Retinal pigment epithelial cell (primary cell): ENCODE measurements around the gene EHMT2.
"Not testable (repeated sequence)": the region's sequence is repeated elsewhere in the genome, so short reads cannot be mapped to it uniquely, and the experiment has no call there.

ENCODE experiments used
- DNase-seq: peaks from one replicate; pipeline ENCODE4 v3.0.0-alpha.2; 2010; ENCODE audit warnings: low read depth
- H3K4me3 ChIP-seq: 2 replicates; pipeline ENCODE4 v1.5.1; 2011; ENCODE audit warnings: mild to moderate bottlenecking, low read length, control low read depth, moderate library complexity
- CTCF ChIP-seq: conservative IDR thresholded peaks from 2 replicates; pipeline ENCODE4 v1.5.1; 2011; ENCODE audit warnings: low read depth, low read length, control low read depth, inconsistent platforms

The EHMT2 gene

GRCh38 chr6:31871046-31871659 is 26.3 kb downstream of the EHMT2 start:
- TF ChIP-seq CTCF = no peak
- no peak for DNase-seq
- no peak overlapping the region for H3K4me3 ChIP-seq

- peak; percentile 20 for TF ChIP-seq CTCF
- DNase-seq = no peak
- H3K4me3 ChIP-seq = no peak overlapping the region
Observed at GRCh38 chr6:31870385-31870921, 27.0 kb downstream of the EHMT2 start.

DNA sequence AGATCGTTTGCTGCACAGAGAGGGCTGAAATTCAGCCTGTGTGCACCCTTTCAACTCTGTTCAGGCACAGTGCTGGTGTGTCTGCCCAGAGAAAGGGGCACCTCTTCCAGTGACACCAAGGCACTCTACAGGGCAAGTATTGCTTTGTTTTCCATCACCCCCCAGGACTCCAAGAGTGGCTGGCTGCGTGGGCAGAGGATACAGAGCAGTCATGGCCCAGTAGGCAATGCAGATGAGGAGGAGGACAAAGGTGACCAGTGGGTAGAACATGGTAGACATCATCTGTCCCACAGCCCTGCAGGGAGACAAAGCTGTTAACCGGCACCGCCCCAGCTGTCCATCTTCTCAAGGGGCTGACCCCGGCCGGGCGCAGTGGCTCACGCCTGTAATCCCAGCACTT is 28.2 kb downstream of the EHMT2 start:
- no peak for TF ChIP-seq CTCF
- no peak overlapping the region for H3K4me3 ChIP-seq
- DNase-seq = no peak

DNA sequence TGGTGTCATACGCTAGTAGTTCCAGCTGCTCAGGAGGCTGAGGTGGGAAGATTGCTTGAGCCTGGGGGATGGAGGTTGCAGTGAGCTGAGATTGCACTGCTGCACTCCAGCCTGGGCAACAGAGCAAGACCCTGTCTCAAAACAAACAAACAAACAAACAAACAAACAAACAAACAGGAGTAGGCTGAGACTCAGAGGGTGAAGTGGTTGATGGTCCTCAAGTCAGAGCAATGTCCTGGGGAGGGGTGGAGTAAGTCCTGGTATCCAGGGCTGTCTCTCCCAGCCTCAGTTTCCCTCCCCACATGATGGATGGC is 28.9 kb downstream of the EHMT2 start:
- not testable (repeated sequence) for H3K4me3 ChIP-seq, DNase-seq

DNA sequence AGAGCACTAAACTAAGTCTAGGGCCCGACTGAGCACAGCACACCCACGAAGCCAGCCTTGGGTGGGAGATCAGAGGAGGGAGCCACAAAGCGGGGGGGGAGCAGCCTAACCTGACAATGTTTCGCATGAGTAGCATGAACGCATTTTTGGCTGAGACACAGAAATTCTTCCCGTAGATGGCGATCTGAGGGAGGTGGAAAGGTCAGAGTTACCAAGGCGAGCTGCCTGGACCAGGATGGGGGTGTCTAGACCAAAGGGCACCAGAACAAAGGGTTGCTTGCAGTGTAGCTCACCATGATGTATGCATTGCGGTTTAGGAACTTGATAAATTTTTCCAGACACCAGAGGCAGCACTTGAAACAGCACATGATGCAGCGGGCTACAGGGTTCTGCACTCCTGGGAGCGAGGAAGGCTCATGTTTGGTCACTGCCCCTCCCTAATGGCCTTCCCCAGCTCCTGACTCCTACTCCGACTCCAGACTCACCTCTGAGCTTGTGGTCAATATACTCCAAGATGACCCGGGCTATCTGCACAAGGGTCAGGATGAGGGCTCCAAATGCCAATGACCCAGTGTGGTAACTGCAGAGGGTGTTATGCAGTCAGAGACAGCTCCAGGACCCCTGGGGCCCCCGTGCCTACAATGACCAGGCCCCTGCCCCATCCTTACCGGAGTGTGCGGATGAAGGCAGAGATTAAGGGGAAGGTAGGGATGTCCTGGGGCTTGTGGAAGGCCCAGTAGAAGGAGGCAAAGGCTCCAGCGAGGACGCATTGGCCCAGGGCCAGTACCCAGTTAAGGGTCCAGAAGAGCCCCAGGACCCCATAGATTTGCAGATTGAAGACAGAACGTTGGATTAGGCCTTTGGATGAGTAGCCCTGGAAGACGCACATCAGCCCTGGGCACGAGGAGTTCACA is 32.0 kb downstream of the EHMT2 start:
- DNase-seq = no peak
- H3K4me3 ChIP-seq = no peak overlapping the region
- TF ChIP-seq CTCF = no peak

DNA sequence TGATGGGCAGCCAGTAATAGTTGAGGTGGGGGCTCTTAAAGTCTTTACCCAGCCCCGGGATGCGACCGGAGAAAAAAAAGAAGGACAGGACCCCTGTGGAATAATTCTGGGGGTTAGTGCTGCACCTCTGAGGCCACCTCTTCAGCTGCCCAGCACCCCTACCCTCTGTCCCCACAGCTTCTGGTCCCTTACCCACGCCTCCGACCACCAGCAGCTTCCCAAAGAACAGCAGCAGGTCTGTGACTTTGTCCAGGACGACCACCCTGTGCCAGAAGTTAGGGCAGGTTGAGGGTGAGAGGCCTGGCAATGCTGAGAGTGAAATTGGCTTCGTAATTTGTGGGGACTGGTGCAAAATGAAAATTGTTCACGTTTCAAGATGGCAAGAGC is 32.7 kb downstream of the EHMT2 start:
- no peak overlapping the region for H3K4me3 ChIP-seq
- DNase-seq = no peak
- TF ChIP-seq CTCF = no peak

DNA sequence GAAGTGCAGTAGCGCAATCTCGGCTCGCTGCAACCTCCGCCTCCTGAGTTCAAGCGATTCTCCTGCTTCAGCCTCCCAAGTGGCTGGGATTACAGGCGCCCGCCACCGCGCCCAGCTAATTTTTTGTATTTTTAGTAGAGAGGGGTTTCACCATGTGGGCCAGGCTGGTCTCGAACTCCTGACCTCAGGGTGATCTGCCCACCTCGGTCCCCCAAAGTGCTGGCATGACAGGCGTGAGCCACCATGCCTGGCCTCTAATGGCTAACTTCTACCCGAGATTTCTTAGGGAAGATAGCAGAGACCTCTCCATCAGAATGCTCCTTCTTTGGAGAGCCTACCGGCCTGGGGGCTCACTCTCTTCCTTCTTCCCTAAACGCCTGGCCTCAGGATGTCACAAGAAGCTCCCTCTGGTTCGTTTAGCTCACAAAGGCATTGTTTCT is 33.4 kb downstream of the EHMT2 start:
- not testable (repeated sequence) for DNase-seq
- peak overlapping the region; percentile 85 for H3K4me3 ChIP-seq
